Suprapubic skin (tissue), 4 donors: ENCODE results near the gene PODXL2. TPM values are rescaled to one million over a fixed set of nuclear protein-coding genes. Genes with fewer than 3 reads are reported as not detected.

Experiments
- DNase-seq, 2 donors: peaks; one replicate each; pipeline ENCODE4 v3.0.0-alpha.2; 2019; ENCODE audit warnings: low spot score in 2 of 2
- H3K27ac ChIP-seq: fragments of 200-600 bp; sonication (generic); one replicate; pipeline ENCODE4 v1.5.1; 2019
- H3K27me3 ChIP-seq: fragments of 200-600 bp; sonication (generic); one replicate; pipeline ENCODE4 v1.5.1; 2019
- H3K36me3 ChIP-seq: fragments of 200-600 bp; sonication (generic); one replicate; pipeline ENCODE4 v1.5.1; 2019
- H3K4me1 ChIP-seq: fragments of 200-600 bp; sonication (generic); one replicate; pipeline ENCODE4 v1.5.1; 2019
- H3K4me3 ChIP-seq: fragments of 200-600 bp; sonication (generic); one replicate; pipeline ENCODE4 v1.5.1; 2019; ENCODE audit warnings: mild to moderate bottlenecking
- H3K9me3 ChIP-seq: fragments of 200-600 bp; sonication (generic); one replicate; pipeline ENCODE4 v1.5.1; 2019
- EP300 ChIP-seq: sonication (generic); formaldehyde crosslinking; IDR thresholded peaks from one replicate; pipeline ENCODE4 v1.6.1; 2017; ENCODE audit warnings: antibody characterized with exemption
- POLR2A ChIP-seq, 2 donors: fragments of 450-650 bp; IDR thresholded peaks; one replicate each; pipeline ENCODE4 v1.6.1; 2017; ENCODE audit warnings: antibody characterized with exemption in 2 of 2, mild to moderate bottlenecking in 2 of 2, moderate library complexity in 2 of 2
- POLR2AphosphoS5 ChIP-seq, 3 donors: sonication (generic); formaldehyde crosslinking; IDR thresholded peaks; one replicate each; pipeline ENCODE4 v1.6.1; 2017; ENCODE audit warnings: antibody characterized with exemption in 3 of 3
- WGBS: methylation state at CpG from one replicate; pipeline ENCODE4 v1.1.5; 2018; 5-methylcytosine and 5-hydroxymethylcytosine counted together
- total RNA-seq, 4 donors: library from RNA; depleted of rRNA; stranded (reverse); fragments of >200 nt; gene quantifications; one replicate each; pipeline ENCODE4 v1.1.0, GENCODE V29; 2016
- TF ChIP-seq, protein P1 (sequence below), 2 donors: fragments of 200-600 bp in 1 of 2; fragments of 450-650 bp in 1 of 2; sonication (generic) in 1 of 2; IDR thresholded peaks; one replicate each; pipeline ENCODE4 v1.5.1; 2016 to 2019; ENCODE audit warnings: antibody characterized with exemption in 2 of 2, mild to moderate bottlenecking in 1 of 2, moderate library complexity in 1 of 2

The PODXL2 gene
- total RNA-seq, 4 donors from 2014 or later, result 8.0 to 15.4 (median 11.2) TPM

DNA sequence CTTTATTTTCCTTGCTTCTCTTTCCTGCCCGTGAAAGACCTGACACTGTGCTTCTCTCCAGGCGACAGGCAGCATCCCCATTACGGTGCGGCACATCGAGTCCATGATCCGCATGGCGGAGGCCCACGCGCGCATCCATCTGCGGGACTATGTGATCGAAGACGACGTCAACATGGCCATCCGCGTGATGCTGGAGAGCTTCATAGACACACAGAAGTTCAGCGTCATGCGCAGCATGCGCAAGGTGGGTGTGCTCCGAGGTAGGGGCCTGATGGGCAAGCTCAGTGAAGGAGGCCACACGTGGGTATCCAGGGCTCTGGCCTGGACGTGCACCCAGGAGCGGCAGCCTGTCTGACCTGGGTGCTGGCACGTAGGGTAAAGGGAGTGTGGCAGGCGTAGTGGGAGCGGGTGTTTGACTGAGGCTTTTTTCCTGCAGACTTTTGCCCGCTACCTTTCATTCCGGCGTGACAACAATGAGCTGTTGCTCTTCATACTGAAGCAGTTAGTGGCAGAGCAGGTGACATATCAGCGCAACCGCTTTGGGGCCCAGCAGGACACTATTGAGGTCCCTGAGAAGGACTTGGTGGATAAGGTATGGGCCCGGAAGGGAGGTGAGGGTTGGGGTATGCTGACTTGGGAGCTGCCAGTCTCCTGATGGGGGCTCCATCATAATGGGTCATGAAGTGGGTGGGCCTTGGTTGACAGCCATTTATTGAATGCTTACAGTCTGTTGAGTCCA is 8.2 kb upstream of the PODXL2 start:
- Histone ChIP-seq H3K4me3 (no peak overlapping the region), H3K36me3 (peaks cover 59% of the 10 kb centered on the region), H3K27ac (no peak overlapping the region), H3K9me3 (no peaks in the 10 kb centered on the region), H3K27me3 (no peaks in the 10 kb centered on the region), H3K4me1 (no peaks in the 10 kb centered on the region)
- DNase-seq, result no peak
- TF ChIP-seq, protein P1, sequence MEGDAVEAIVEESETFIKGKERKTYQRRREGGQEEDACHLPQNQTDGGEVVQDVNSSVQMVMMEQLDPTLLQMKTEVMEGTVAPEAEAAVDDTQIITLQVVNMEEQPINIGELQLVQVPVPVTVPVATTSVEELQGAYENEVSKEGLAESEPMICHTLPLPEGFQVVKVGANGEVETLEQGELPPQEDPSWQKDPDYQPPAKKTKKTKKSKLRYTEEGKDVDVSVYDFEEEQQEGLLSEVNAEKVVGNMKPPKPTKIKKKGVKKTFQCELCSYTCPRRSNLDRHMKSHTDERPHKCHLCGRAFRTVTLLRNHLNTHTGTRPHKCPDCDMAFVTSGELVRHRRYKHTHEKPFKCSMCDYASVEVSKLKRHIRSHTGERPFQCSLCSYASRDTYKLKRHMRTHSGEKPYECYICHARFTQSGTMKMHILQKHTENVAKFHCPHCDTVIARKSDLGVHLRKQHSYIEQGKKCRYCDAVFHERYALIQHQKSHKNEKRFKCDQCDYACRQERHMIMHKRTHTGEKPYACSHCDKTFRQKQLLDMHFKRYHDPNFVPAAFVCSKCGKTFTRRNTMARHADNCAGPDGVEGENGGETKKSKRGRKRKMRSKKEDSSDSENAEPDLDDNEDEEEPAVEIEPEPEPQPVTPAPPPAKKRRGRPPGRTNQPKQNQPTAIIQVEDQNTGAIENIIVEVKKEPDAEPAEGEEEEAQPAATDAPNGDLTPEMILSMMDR (IDR thresholded peaks at IDR 0.05), result no peak
- TF ChIP-seq POLR2A (IDR thresholded peaks at IDR 0.05) (no peak), POLR2AphosphoS5 (IDR thresholded peaks at IDR 0.05) (no peak), EP300 (no peak)
- WGBS, result 92% methylated on average over 20 of the region's 32 CpGs

DNA sequence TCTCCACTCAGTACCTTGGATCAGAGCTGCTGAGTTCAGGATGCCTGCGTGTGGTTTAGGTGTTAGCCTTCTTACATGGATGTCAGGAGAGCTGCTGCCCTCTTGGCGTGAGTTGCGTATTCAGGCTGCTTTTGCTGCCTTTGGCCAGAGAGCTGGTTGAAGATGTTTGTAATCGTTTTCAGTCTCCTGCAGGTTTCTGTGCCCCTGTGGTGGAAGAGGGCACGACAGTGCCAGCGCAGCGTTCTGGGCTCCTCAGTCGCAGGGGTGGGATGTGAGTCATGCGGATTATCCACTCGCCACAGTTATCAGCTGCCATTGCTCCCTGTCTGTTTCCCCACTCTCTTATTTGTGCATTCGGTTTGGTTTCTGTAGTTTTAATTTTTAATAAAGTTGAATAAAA is 7.0 kb upstream of the PODXL2 start:
- Histone ChIP-seq H3K27me3 (no peaks in the 10 kb centered on the region), H3K36me3 (peaks cover 46% of the 10 kb centered on the region), H3K4me3 (no peak overlapping the region), H3K4me1 (no peaks in the 10 kb centered on the region), H3K27ac (no peak overlapping the region), H3K9me3 (no peaks in the 10 kb centered on the region)
- TF ChIP-seq POLR2AphosphoS5 (IDR thresholded peaks at IDR 0.05) (no peak), POLR2A (IDR thresholded peaks at IDR 0.05) (no peak), EP300 (no peak)
- TF ChIP-seq, protein P1 (IDR thresholded peaks at IDR 0.05), result no peak
- no peak for DNase-seq
- WGBS, result 95% methylated on average over 11 of the region's 11 CpGs

- 86% methylated on average over 8 of the region's 8 CpGs for WGBS
- no peaks in the 10 kb centered on the region for H3K4me1 ChIP-seq
- DNase-seq, result no peak
- H3K27me3 ChIP-seq, result no peaks in the 10 kb centered on the region
- H3K36me3 ChIP-seq, result peaks cover 37% of the 10 kb centered on the region
- no peak overlapping the region for H3K27ac ChIP-seq
- TF ChIP-seq EP300, result no peak
- TF ChIP-seq POLR2AphosphoS5 (IDR thresholded peaks at IDR 0.05), result no peak
- TF ChIP-seq, protein P1 (IDR thresholded peaks at IDR 0.05), result no peak
- no peaks in the 10 kb centered on the region for H3K9me3 ChIP-seq
- no peak overlapping the region for H3K4me3 ChIP-seq
These were observed 6.0 kb upstream of the PODXL2 start for GRCh38 chr3:127622772-127623576.

GRCh38 chr3:127624063-127624462 is 4.9 kb upstream of the PODXL2 start:
- no peak for TF ChIP-seq POLR2AphosphoS5 (IDR thresholded peaks at IDR 0.05)
- TF ChIP-seq EP300, result no peak
- TF ChIP-seq, protein P1 (IDR thresholded peaks at IDR 0.05), result no peak
- TF ChIP-seq POLR2A (IDR thresholded peaks at IDR 0.05), result no peak
- WGBS, result 92% methylated on average over 5 of the region's 5 CpGs
- no peaks in the 10 kb centered on the region for H3K27me3 ChIP-seq

DNA sequence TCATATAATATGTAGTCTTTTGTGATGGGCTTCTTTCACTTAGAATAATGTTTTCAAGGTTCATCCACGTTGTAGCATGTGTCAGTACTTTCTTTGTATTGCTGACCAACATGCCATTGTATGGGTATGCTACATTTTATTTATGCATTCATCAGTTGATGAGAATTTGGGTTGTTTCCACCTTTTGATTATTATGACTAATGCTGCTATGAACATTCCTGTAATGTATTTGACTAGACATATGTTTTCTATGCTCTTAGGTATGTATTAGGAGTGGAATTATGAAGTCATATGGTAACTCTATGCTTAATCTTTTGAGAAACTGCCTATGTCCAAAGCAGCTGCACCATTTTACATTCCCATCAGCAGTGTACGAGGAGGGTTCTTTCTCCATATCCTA is 3.2 kb upstream of the PODXL2 start:
- Histone ChIP-seq H3K4me3 (no peak overlapping the region), H3K9me3 (no peaks in the 10 kb centered on the region), H3K36me3 (peaks cover 16% of the 10 kb centered on the region), H3K27ac (no peak overlapping the region), H3K27me3 (no peaks in the 10 kb centered on the region), H3K4me1 (peaks cover 12% of the 10 kb centered on the region)
- 56% methylated on average over 2 of the region's 2 CpGs for WGBS
- TF ChIP-seq POLR2AphosphoS5 (IDR thresholded peaks at IDR 0.05) (no peak), EP300 (no peak), POLR2A (IDR thresholded peaks at IDR 0.05) (no peak)
- TF ChIP-seq, protein P1 (IDR thresholded peaks at IDR 0.05), result no peak
- no peak for DNase-seq

More at GRCh38 chr3:127624063-127624462, 4.9 kb upstream of the PODXL2 start:
- Histone ChIP-seq H3K27ac (no peak overlapping the region), H3K36me3 (peaks cover 27% of the 10 kb centered on the region), H3K4me1 (no peaks in the 10 kb centered on the region), H3K4me3 (no peak overlapping the region), H3K9me3 (no peaks in the 10 kb centered on the region)
- DNase-seq, result no peak
